K562 (cell line): ENCODE data around the gene MEAK7. TPM values are rescaled to one million over a fixed set of nuclear protein-coding genes. Genes with fewer than 3 reads are reported as not detected.

Experiments used
- ATAC-seq: fragments of 200-7000 bp; cut with Tn5 transposase; 3 replicates; pipeline ENCODE4 v1.9.1; 2020; ENCODE audit warnings: moderate library complexity
- BruUV-seq: library from RNA; stranded (reverse); fragments of 400-500 nt; replicated peaks from 2 replicates; lab custom pipeline; 2021; lab: Mats Ljungman, UMichigan
- CTCF ChIA-PET: fragments of 300-600 bp; formaldehyde crosslinking; extraction: SDS; loops from one replicate; lab custom pipeline; 2021; ENCODE audit warnings: low intra/inter-chr PET ratio; lab: Yijun Ruan, JAX
- POLR2A ChIA-PET: fragments of 300-600, 350-650 bp; sonication (Branson Sonifier 250); formaldehyde crosslinking; extraction: SDS; loops from one replicate; lab custom pipeline; 2021; ENCODE audit warnings: antibody characterized with exemption, inconsistent platforms; lab: Yijun Ruan, JAX
- DNase-seq, 4 experiments: peaks; one replicate each; pipeline versions ENCODE4 v3.0.0 to v3.0.0-alpha.2; 2011 to 2018; ENCODE audit warnings: low spot score in 3 of 4, mixed read lengths in 3 of 4; ENCODE audit errors: extremely low read depth in 1 of 4
- FAIRE-seq: peaks from 2 replicates; lab custom pipeline; 2011; peaks lifted over from hg19 to GRCh38; lab: Jason Lieb, UNC
- H2AFZ ChIP-seq: 2 replicates; pipeline ENCODE4 v1.6.0; 2011; ENCODE audit warnings: low read depth, low read length, control low read depth, inconsistent platforms
- H3K27ac ChIP-seq: fragments of 200-600 bp; 3 replicates; pipeline ENCODE4 v1.8.0; 2011; ENCODE audit warnings: low read depth, mild to moderate bottlenecking, control low read depth, inconsistent platforms, low read length, moderate library complexity, mixed read lengths; ENCODE audit errors: extremely low read depth
- H3K27me3 ChIP-seq, 2 experiments: fragments of 300-600 bp in 1 of 2; 2 replicates in 1 of 2; 3 replicates in 1 of 2; pipeline versions ENCODE4 v1.6.0 to v1.8.0; 2011; ENCODE audit warnings: inconsistent platforms in 2 of 2, low read length in 2 of 2, mild to moderate bottlenecking in 1 of 2, mixed read lengths in 1 of 2, moderate library complexity in 1 of 2; ENCODE audit not compliant: control insufficient read depth in 2 of 2, insufficient read depth in 2 of 2
- H3K36me3 ChIP-seq: fragments of 300-600 bp; 3 replicates; pipeline ENCODE4 v1.8.0; 2011; ENCODE audit warnings: mild to moderate bottlenecking, low read length, inconsistent platforms; ENCODE audit not compliant: control insufficient read depth, insufficient read depth
- H3K4me1 ChIP-seq, 2 experiments: fragments of 200-600 bp in 1 of 2; replicated peaks in 1 of 2; 2 replicates in 1 of 2; 3 replicates in 1 of 2; pipeline versions ENCODE4 v1.5.1 to v1.8.0; 2011; ENCODE audit warnings: inconsistent platforms in 2 of 2, low read length in 2 of 2, mild to moderate bottlenecking in 1 of 2, mixed read lengths in 1 of 2, moderate library complexity in 1 of 2; ENCODE audit not compliant: control insufficient read depth in 2 of 2, insufficient read depth in 2 of 2
- H3K4me2 ChIP-seq: 2 replicates; pipeline ENCODE4 v1.6.1; 2011; ENCODE audit warnings: low read length, control low read depth, inconsistent platforms, mixed read lengths; ENCODE audit not compliant: insufficient read depth
- H3K4me3 ChIP-seq: fragments of 200-600 bp; sonication (generic), shearing (Covaris generic); 2 replicates; pipeline ENCODE4 v1.5.1; 2016; ENCODE audit warnings: control low read depth, inconsistent platforms
- H3K79me2 ChIP-seq: fragments of 200-600 bp; 3 replicates; pipeline ENCODE4 v1.8.0; 2011; ENCODE audit warnings: low read length, inconsistent platforms; ENCODE audit not compliant: control insufficient read depth, insufficient read depth
- H3K9ac ChIP-seq, 2 experiments: 2 replicates each; pipeline versions ENCODE4 v1.6.0 to v1.6.1; 2011; ENCODE audit warnings: low read depth in 2 of 2, low read length in 2 of 2, control low read depth in 1 of 2, inconsistent platforms in 1 of 2, mild to moderate bottlenecking in 1 of 2, mixed read lengths in 1 of 2; ENCODE audit not compliant: insufficient read depth in 1 of 2
- H3K9me1 ChIP-seq: one replicate; pipeline ENCODE4 v1.6.0; 2011; ENCODE audit warnings: inconsistent platforms, mild to moderate bottlenecking, low read length, moderate library complexity; ENCODE audit not compliant: control insufficient read depth, insufficient read depth
- H3K9me3 ChIP-seq: replicated peaks from 2 replicates; pipeline ENCODE4 v1.5.1; 2011; ENCODE audit warnings: low read depth, low read length, inconsistent platforms; ENCODE audit not compliant: control insufficient read depth, insufficient read depth
- H4K20me1 ChIP-seq: replicated peaks from 2 replicates; pipeline ENCODE4 v1.6.1; 2011; ENCODE audit warnings: low read length, inconsistent platforms, mixed read lengths; ENCODE audit not compliant: control insufficient read depth, insufficient read depth
- HDAC8 ChIP-seq: fragments of 450-650 bp; IDR thresholded peaks from 2 replicates; pipeline ENCODE4 v1.6.1; 2016; ENCODE audit warnings: mild to moderate bottlenecking, missing genetic modification characterization, moderate library complexity, missing compliant biosample characterization
- PURB ChIP-seq: sonication (generic); formaldehyde crosslinking; IDR thresholded peaks from 2 replicates; pipeline ENCODE4 v1.9.0; 2021; ENCODE audit warnings: low read depth, mild to moderate bottlenecking, missing genetic modification reagents
- SLC30A9 ChIP-seq: fragments of 250-450 bp; sonication (Bioruptor Pico); IDR thresholded peaks from 2 replicates; pipeline ENCODE4 v1.8.0; 2022; ENCODE audit warnings: mild to moderate bottlenecking, moderate library complexity
- ZKSCAN1 ChIP-seq: fragments of 150-350 bp; IDR thresholded peaks from 2 replicates; pipeline ENCODE4 v1.6.1; 2016; ENCODE audit warnings: low read depth, low read length
- ZNF583 ChIP-seq: fragments of 250-450 bp; sonication (Bioruptor Pico); IDR thresholded peaks from 2 replicates; pipeline ENCODE4 v1.4.0; 2020
- WGBS: fragments of 100-300 bp; shearing (Covaris generic); methylation state at CpG from one replicate; pipeline ENCODE4 v1.1.6; 2016; ENCODE audit warnings: low coverage, mixed read lengths; ENCODE audit not compliant: insufficient coverage; ENCODE audit errors: missing lambda C conversion rate; 5-methylcytosine and 5-hydroxymethylcytosine counted together
- in situ Hi-C: fragments of 300-500 bp; cut with MboI; formaldehyde crosslinking; loops from 4 replicates; pipeline ENCODE4 v1.15.0; 2018; ENCODE audit warnings: inconsistent platforms, mixed read lengths
- intact Hi-C: fragments of 100-400 bp; cut with micrococcal nuclease; formaldehyde crosslinking; loops from 2 replicates; pipeline ENCODE4 v1.14.2; 2022
- polyA plus RNA-seq, 8 experiments: library from polyadenylated mRNA; depleted of rRNA in 4 of 8; stranded (reverse) in 5 of 8; unstranded in 3 of 8; fragments of >200 nt; fragmentation: Nextera tagmentation in 2 of 8; fragmentation: Illumina TruSeq in 1 of 8; extraction: Ambion mirVana in 2 of 8; extraction: Trizol in 1 of 8; gene quantifications; 2 replicates each; pipeline versions ENCODE4 v1.2.1 to v1.2.3, GENCODE V29; 2011 to 2014; ENCODE audit warnings: inconsistent platforms in 1 of 8, missing spikeins in 1 of 8
- total RNA-seq, 7 experiments: library from RNA; depleted of rRNA in 6 of 7; stranded (reverse); fragments of >200 nt in 6 of 7; fragmentation: Illumina TruSeq in 2 of 7; extraction: Trizol in 2 of 7; gene quantifications; 2 replicates each; pipeline versions ENCODE4 v1.2.1 to v1.2.3, GENCODE V29; 2011 to 2021; ENCODE audit warnings: low replicate concordance in 1 of 7
- TF ChIP-seq, protein P1 (sequence below): fragments of 200-600 bp; sonication (generic); IDR thresholded peaks from one replicate; pipeline ENCODE4 v1.6.1; 2012; ENCODE audit warnings: mild to moderate bottlenecking, low read depth, low read length, inconsistent platforms

The MEAK7 gene
- total and polyA plus RNA-seq, 9 of the 15 experiments (the other 6 are each of a cell fraction or from before 2014, with no cell fraction given), result 1.4 to 14.5 (median 6.3) TPM

DNA sequence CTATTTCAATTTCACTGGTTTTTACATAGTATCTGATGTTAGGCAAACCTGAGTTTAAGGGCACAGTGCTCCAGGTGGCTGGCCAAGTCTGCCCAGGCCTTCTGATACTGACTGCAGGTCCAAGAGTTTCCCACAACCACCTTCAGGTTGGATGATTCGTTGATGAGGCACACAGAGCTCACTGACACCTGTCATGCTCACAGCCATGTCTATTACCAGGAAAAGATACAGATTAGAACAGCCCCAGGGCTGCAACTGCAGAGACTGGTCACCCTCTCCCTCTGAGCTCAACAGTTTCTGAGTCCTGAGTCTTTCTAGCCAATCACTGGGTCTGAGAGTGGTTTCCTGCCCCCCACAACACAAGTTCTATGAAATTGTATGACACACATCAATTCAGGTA is 37.2 kb downstream of the MEAK7 start:
- H3K27me3 ChIP-seq, result peaks cover 12 to 30% of the 10 kb centered on the region in 2 experiments; a peak in 4 of 5 replicates
- POLR2A ChIA-PET, result no interaction called here
- H3K27ac ChIP-seq, result no peak overlapping the region
- no peak overlapping the region for H2AFZ ChIP-seq
- H3K36me3 ChIP-seq, result no peaks in the 10 kb centered on the region
- H3K9me1 ChIP-seq, result no peaks in the 10 kb centered on the region
- TF ChIP-seq, protein P1, sequence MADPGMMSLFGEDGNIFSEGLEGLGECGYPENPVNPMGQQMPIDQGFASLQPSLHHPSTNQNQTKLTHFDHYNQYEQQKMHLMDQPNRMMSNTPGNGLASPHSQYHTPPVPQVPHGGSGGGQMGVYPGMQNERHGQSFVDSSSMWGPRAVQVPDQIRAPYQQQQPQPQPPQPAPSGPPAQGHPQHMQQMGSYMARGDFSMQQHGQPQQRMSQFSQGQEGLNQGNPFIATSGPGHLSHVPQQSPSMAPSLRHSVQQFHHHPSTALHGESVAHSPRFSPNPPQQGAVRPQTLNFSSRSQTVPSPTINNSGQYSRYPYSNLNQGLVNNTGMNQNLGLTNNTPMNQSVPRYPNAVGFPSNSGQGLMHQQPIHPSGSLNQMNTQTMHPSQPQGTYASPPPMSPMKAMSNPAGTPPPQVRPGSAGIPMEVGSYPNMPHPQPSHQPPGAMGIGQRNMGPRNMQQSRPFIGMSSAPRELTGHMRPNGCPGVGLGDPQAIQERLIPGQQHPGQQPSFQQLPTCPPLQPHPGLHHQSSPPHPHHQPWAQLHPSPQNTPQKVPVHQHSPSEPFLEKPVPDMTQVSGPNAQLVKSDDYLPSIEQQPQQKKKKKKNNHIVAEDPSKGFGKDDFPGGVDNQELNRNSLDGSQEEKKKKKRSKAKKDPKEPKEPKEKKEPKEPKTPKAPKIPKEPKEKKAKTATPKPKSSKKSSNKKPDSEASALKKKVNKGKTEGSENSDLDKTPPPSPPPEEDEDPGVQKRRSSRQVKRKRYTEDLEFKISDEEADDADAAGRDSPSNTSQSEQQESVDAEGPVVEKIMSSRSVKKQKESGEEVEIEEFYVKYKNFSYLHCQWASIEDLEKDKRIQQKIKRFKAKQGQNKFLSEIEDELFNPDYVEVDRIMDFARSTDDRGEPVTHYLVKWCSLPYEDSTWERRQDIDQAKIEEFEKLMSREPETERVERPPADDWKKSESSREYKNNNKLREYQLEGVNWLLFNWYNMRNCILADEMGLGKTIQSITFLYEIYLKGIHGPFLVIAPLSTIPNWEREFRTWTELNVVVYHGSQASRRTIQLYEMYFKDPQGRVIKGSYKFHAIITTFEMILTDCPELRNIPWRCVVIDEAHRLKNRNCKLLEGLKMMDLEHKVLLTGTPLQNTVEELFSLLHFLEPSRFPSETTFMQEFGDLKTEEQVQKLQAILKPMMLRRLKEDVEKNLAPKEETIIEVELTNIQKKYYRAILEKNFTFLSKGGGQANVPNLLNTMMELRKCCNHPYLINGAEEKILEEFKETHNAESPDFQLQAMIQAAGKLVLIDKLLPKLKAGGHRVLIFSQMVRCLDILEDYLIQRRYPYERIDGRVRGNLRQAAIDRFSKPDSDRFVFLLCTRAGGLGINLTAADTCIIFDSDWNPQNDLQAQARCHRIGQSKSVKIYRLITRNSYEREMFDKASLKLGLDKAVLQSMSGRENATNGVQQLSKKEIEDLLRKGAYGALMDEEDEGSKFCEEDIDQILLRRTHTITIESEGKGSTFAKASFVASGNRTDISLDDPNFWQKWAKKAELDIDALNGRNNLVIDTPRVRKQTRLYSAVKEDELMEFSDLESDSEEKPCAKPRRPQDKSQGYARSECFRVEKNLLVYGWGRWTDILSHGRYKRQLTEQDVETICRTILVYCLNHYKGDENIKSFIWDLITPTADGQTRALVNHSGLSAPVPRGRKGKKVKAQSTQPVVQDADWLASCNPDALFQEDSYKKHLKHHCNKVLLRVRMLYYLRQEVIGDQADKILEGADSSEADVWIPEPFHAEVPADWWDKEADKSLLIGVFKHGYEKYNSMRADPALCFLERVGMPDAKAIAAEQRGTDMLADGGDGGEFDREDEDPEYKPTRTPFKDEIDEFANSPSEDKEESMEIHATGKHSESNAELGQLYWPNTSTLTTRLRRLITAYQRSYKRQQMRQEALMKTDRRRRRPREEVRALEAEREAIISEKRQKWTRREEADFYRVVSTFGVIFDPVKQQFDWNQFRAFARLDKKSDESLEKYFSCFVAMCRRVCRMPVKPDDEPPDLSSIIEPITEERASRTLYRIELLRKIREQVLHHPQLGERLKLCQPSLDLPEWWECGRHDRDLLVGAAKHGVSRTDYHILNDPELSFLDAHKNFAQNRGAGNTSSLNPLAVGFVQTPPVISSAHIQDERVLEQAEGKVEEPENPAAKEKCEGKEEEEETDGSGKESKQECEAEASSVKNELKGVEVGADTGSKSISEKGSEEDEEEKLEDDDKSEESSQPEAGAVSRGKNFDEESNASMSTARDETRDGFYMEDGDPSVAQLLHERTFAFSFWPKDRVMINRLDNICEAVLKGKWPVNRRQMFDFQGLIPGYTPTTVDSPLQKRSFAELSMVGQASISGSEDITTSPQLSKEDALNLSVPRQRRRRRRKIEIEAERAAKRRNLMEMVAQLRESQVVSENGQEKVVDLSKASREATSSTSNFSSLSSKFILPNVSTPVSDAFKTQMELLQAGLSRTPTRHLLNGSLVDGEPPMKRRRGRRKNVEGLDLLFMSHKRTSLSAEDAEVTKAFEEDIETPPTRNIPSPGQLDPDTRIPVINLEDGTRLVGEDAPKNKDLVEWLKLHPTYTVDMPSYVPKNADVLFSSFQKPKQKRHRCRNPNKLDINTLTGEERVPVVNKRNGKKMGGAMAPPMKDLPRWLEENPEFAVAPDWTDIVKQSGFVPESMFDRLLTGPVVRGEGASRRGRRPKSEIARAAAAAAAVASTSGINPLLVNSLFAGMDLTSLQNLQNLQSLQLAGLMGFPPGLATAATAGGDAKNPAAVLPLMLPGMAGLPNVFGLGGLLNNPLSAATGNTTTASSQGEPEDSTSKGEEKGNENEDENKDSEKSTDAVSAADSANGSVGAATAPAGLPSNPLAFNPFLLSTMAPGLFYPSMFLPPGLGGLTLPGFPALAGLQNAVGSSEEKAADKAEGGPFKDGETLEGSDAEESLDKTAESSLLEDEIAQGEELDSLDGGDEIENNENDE, result no peak
- no peak for TF ChIP-seq HDAC8 (tag)
- TF ChIP-seq ZKSCAN1, result no peak
- TF ChIP-seq SLC30A9 (CRISPR knock-in tag), result no peak
- no peak for TF ChIP-seq PURB (CRISPR knock-in tag)
- no peak for TF ChIP-seq ZNF583 (CRISPR knock-in tag)
- TF ChIP-seq, all 486 proteins: peak for 0
- H3K79me2 ChIP-seq, result no peaks in the 10 kb centered on the region
- CTCF ChIA-PET, result no interaction called here
- WGBS, result 13% methylated on average over 1 of the region's 1 CpG
- no peak for DNase-seq
- H3K4me3 ChIP-seq, result no peak overlapping the region
- FAIRE-seq, result no peak
- intact Hi-C loops (no loop called here), in situ Hi-C loops (no loop called here)
- no TSS peak for BruUV-seq
- H4K20me1 ChIP-seq, result no peaks in the 10 kb centered on the region
- no peak overlapping the region for H3K9ac ChIP-seq
- H3K4me1 ChIP-seq, result peaks cover 0 to 5% of the 10 kb centered on the region in 2 experiments; a peak in 2 of 5 replicates
- H3K9me3 ChIP-seq, result peaks cover 4% of the 10 kb centered on the region
- no peak overlapping the region for H3K4me2 ChIP-seq
- ATAC-seq, result no peak
